Omental fat pad (tissue), 4 donors: ENCODE results near the gene HCFC1R1. TPM values are rescaled to one million over a fixed set of nuclear protein-coding genes. Genes with fewer than 3 reads are reported as not detected.

Experiments used
- ATAC-seq: fragments of 150-250 bp; one replicate; pipeline ENCODE4 v1.9.1; 2016; ENCODE audit warnings: mild to moderate bottlenecking, moderate library complexity; ENCODE audit not compliant: low FRiP score
- DNase-seq: peaks from one replicate; pipeline ENCODE4 v3.0.0-alpha.2; 2019; ENCODE audit warnings: low spot score
- CTCF ChIP-seq, 3 donors: fragments of 450-650 bp; IDR thresholded peaks; one replicate each; pipeline ENCODE4 v1.5.1; 2016 to 2017; ENCODE audit warnings: antibody characterized with exemption in 3 of 3, mild to moderate bottlenecking in 3 of 3, moderate library complexity in 2 of 3
- total RNA-seq, 4 donors: library from RNA; depleted of rRNA; stranded (reverse); fragments of >200 nt; gene quantifications; one replicate each; pipeline ENCODE4 v1.1.0, GENCODE V29; 2016

The HCFC1R1 gene
- total RNA-seq, 4 donors from 2014 or later = 8.5 to 20.6 (median 13.1) TPM

- ATAC-seq (no peak), DNase-seq (no peak)
- no peak for TF ChIP-seq CTCF (IDR thresholded peaks at IDR 0.05)
These were observed 5.1 kb upstream of the HCFC1R1 start for GRCh38 chr16:3028716-3029319.

GRCh38 chr16:3027983-3028715 lies 4.4 kb upstream of the HCFC1R1 start:
- no peak for TF ChIP-seq CTCF (IDR thresholded peaks at IDR 0.05)
- DNase-seq = peak; percentile 82
- peak; percentile 28 for ATAC-seq

- TF ChIP-seq CTCF (IDR thresholded peaks at IDR 0.05) = no peak
- no peak for ATAC-seq
- DNase-seq = no peak
These were observed 3.7 kb upstream of the HCFC1R1 start for GRCh38 chr16:3027489-3027795.

- TF ChIP-seq CTCF (IDR thresholded peaks at IDR 0.05) = no peak
- ATAC-seq (no peak), DNase-seq (no peak)
These were observed 3.1 kb upstream of the HCFC1R1 start for GRCh38 chr16:3026609-3027488.

GRCh38 chr16:3026003-3026378 lies 2.2 kb upstream of the HCFC1R1 start:
- ATAC-seq = no peak
- no peak for DNase-seq
- no peak for TF ChIP-seq CTCF (IDR thresholded peaks at IDR 0.05)

- no peak for DNase-seq
- ATAC-seq = no peak
- TF ChIP-seq CTCF (IDR thresholded peaks at IDR 0.05) = no peak
These were observed 1.6 kb upstream of the HCFC1R1 start for GRCh38 chr16:3025032-3026002.
